Ishikawa (cell line): Measurements from ENCODE around the gene MGMT.

Source experiments
- CEBPB ChIP-seq: IDR thresholded peaks from 2 replicates; pipeline ENCODE4 v1.6.1; 2012
- CREB1 ChIP-seq: IDR thresholded peaks from 2 replicates; pipeline ENCODE4 v1.6.1; 2012; ENCODE audit warnings: low read depth
- EGR1 ChIP-seq: IDR thresholded peaks from 2 replicates; pipeline ENCODE4 v1.6.1; 2012
- EP300 ChIP-seq: IDR thresholded peaks from 2 replicates; pipeline ENCODE4 v1.6.1; 2012; ENCODE audit warnings: borderline replicate concordance
- FOXM1 ChIP-seq: IDR thresholded peaks from 2 replicates; pipeline ENCODE4 v1.6.1; 2012; ENCODE audit warnings: low read depth, borderline replicate concordance
- NFIC ChIP-seq: IDR thresholded peaks from 2 replicates; pipeline ENCODE4 v1.6.1; 2012
- RAD21 ChIP-seq: IDR thresholded peaks from 2 replicates; pipeline ENCODE4 v1.6.1; 2012; ENCODE audit warnings: low read depth
- TAF1 ChIP-seq: IDR thresholded peaks from 2 replicates; pipeline ENCODE4 v1.6.1; 2012; ENCODE audit warnings: low read depth, mild to moderate bottlenecking
- TCF12 ChIP-seq: IDR thresholded peaks from 2 replicates; pipeline ENCODE4 v1.6.1; 2012; ENCODE audit warnings: low read depth
- TEAD4 ChIP-seq: IDR thresholded peaks from 2 replicates; pipeline ENCODE4 v1.6.1; 2012
- YY1 ChIP-seq: IDR thresholded peaks from 2 replicates; pipeline ENCODE4 v1.6.1; 2012; ENCODE audit warnings: low read depth
- ZBTB7A ChIP-seq: IDR thresholded peaks from 2 replicates; pipeline ENCODE4 v1.6.1; 2012; ENCODE audit warnings: low read depth
- TF ChIP-seq, protein P1 (sequence below): IDR thresholded peaks from 2 replicates; pipeline ENCODE4 v1.6.1; 2012; ENCODE audit warnings: low read depth, mild to moderate bottlenecking
- TF ChIP-seq, protein P2 (sequence below): IDR thresholded peaks from 2 replicates; pipeline ENCODE4 v1.6.1; 2012
- TF ChIP-seq, protein P3 (sequence below): IDR thresholded peaks from 2 replicates; pipeline ENCODE4 v1.6.1; 2012

MGMT gene

DNA sequence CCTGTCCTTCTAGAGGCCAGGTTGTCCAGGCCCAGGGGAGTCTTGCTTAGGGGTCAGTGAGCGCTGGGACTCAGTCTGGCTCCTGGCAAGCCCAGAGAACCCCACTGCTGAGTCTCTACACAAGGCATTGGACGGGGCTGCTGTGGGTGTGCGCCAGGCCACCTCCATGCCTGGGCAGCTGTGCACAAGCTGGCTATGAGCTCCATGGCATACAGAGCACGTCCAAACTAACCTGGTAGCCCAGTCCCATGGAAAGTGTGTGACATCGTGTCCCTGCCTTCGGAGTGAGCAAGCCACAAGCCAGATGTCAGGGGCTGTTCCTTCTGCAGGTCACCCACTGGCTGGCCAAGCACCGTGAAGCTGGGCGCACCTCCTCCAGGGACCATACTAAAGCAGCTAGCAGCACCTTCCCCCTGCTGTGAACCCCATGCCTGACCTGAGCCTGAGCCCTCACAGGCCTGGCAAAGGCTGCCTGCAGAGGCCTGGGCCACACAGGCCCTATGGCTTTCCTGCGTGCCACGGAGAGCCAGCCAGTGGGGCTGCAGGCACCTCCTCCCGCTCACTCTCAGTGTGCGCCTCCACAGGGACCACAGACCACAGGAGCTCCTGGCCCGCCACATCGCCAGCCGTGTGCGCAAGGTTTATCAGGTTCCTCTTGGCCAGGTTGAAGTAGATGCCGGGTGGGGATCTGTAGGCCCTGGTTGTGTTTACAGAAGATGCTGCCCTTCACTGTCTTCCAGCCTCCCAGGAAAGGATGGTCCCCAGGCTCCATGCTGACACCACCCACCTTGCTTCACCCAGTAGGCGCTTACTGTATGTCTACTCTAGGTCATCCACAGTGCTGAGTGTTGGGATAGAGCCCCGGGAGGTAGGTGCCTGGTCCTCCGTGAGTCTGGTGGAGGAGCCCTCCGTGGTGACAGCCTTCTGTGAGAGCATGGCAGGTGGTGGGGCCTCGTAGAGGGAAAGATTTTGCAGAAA lies 277.4 kb downstream of the MGMT start:
- TF ChIP-seq CEBPB (no peak), EP300 (no peak), NFIC (no peak), FOXM1 (no peak), EGR1 (no peak), ZBTB7A (no peak), TCF12 (no peak), RAD21 (no peak), CREB1 (no peak)
- TF ChIP-seq, protein P1, sequence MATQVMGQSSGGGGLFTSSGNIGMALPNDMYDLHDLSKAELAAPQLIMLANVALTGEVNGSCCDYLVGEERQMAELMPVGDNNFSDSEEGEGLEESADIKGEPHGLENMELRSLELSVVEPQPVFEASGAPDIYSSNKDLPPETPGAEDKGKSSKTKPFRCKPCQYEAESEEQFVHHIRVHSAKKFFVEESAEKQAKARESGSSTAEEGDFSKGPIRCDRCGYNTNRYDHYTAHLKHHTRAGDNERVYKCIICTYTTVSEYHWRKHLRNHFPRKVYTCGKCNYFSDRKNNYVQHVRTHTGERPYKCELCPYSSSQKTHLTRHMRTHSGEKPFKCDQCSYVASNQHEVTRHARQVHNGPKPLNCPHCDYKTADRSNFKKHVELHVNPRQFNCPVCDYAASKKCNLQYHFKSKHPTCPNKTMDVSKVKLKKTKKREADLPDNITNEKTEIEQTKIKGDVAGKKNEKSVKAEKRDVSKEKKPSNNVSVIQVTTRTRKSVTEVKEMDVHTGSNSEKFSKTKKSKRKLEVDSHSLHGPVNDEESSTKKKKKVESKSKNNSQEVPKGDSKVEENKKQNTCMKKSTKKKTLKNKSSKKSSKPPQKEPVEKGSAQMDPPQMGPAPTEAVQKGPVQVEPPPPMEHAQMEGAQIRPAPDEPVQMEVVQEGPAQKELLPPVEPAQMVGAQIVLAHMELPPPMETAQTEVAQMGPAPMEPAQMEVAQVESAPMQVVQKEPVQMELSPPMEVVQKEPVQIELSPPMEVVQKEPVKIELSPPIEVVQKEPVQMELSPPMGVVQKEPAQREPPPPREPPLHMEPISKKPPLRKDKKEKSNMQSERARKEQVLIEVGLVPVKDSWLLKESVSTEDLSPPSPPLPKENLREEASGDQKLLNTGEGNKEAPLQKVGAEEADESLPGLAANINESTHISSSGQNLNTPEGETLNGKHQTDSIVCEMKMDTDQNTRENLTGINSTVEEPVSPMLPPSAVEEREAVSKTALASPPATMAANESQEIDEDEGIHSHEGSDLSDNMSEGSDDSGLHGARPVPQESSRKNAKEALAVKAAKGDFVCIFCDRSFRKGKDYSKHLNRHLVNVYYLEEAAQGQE = no peak
- TF ChIP-seq, protein P2, sequence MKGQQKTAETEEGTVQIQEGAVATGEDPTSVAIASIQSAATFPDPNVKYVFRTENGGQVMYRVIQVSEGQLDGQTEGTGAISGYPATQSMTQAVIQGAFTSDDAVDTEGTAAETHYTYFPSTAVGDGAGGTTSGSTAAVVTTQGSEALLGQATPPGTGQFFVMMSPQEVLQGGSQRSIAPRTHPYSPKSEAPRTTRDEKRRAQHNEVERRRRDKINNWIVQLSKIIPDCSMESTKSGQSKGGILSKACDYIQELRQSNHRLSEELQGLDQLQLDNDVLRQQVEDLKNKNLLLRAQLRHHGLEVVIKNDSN = no peak
- TF ChIP-seq, protein P3, sequence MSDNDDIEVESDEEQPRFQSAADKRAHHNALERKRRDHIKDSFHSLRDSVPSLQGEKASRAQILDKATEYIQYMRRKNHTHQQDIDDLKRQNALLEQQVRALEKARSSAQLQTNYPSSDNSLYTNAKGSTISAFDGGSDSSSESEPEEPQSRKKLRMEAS = no peak

GRCh38 chr10:129745186-129745750 lies 278.2 kb downstream of the MGMT start:
- TF ChIP-seq TEAD4 (no peak), YY1 (no peak), FOXM1 (no peak)
- TF ChIP-seq, protein P1 = no peak
- TF ChIP-seq, protein P2 = no peak

- TF ChIP-seq CREB1 = no peak
- no peak for TF ChIP-seq NFIC
- TF ChIP-seq TAF1 = no peak
- no peak for TF ChIP-seq EP300
- TF ChIP-seq, protein P1 = no peak
- TF ChIP-seq TEAD4 = no peak
- TF ChIP-seq, protein P3 = no peak
- no peak for TF ChIP-seq ZBTB7A
- TF ChIP-seq EGR1 = no peak
- TF ChIP-seq FOXM1 = no peak
- TF ChIP-seq RAD21 = no peak
- TF ChIP-seq, protein P2 = no peak
- TF ChIP-seq YY1 = no peak
- no peak for TF ChIP-seq CEBPB
- TF ChIP-seq TCF12 = no peak
Observed at GRCh38 chr10:129754211-129755050, 287.4 kb downstream of the MGMT start.
